ENCODE data around the gene S1PR4.
"Not testable (repeated sequence)": the region's sequence is repeated elsewhere in the genome, so short reads cannot be mapped to it uniquely, and the experiment has no call there.

S1PR4 gene

DNA sequence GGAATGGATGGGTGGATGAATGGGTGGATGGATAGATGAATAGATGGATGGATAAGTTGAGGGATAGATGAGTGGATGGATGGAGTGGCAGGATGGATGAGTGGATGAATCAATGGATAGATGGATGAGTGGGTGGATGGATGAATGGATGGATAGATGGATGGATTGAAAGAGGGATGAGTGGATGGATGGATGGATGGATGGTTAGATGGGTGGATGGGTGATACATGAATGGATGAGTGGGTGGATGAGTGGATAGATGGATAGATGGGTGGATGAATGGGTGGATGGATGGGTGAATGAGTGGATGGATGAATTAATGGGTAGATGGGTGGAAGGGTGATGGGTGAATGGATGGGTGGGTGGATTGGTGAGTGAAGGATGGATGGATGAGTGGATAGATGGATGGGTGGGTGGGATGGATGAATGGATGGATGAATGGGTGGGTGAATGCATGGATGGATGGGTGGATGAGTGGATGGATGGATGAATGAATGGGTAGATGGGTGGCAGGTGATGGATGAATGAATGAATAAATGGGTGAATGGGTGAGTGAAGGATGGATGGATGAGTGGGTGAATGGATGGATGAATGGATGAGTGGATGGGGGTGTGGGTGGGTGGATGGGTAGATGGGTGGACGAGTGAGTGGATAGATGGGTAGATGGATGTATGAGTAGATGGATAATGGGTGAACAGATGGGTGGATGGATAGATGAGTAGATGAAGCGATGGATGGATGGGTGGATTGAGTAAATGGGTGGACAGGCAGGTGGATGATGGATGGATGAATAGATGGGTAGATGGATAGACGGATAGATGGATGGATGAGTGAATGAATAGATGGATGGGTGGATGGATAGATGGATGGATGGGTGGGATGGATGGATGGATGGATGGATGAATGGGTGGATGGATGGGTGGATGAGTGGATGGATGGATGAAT lies 25.0 kb upstream of the S1PR4 start:
- DNase-seq (ENCODE audit: low read depth): no peak

GRCh38 chr19:3154447-3154846 lies 24.1 kb upstream of the S1PR4 start:
- DNase-seq (ENCODE audit: low read depth): not testable (repeated sequence)

GRCh38 chr19:3154957-3155736 lies 23.4 kb upstream of the S1PR4 start:
- DNase-seq (ENCODE audit: low read depth): peak; percentile 100

DNA sequence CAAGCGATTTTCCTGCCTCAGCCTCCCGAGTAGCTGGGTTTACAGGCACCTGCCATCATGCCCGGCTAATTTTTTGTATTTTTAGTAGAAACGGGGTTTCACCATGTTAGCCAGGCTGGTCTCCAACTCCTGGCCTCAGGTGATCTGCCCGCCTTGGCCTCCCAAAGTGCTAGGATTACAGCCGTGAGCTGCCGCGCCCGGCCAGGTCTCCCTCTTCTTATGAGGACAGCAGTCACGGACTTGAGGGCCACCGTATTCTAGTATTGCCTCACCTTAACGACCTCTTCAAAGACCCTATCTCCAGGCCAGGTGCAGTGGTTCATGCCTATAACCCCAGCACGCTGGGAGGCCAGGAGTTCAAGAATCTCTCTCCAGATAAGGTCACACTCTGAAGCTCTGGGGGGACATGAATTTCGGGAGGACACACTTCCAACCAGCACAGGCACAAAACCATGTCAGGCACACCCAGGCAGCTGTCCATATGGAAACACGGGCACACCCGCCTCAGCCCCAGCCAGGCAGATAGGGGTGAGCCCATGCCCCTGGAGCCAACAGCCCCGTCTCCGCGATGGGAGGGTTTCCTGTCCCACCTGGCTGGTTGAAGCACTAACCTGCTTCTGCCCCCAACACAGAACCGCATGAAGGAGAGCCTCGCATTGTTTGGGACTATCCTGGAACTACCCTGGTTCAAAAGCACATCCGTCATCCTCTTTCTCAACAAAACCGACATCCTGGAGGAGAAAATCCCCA lies 21.3 kb upstream of the S1PR4 start:
- DNase-seq (ENCODE audit: low read depth): no peak

- DNase-seq (ENCODE audit: low read depth): no peak
Observed at GRCh38 chr19:3159565-3159964, 19.0 kb upstream of the S1PR4 start.

GRCh38 chr19:3160219-3160618 lies 18.4 kb upstream of the S1PR4 start:
- no peak for DNase-seq (ENCODE audit: low read depth)

DNA sequence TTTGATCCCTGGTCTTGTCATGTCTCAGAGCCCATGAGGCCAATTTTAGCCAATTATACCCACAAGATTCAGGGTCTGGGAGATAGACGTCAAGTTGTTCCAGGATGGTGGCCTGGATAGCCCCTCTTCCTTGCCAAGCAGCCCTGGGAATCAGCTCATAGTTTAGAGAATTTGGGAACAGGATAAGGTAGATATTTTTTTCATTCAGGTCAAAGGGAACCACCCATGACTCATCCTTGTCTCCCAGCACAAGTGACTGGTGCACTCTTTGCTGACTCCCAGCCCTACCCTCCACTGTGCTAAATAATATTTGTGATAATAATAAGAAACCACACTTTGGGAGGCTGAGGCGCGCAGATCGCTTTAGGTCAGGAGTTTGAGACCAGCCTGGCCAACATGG lies 17.1 kb upstream of the S1PR4 start:
- peak; percentile 40 for DNase-seq (ENCODE audit: low read depth)

GRCh38 chr19:3162418-3163229 lies 15.9 kb upstream of the S1PR4 start:
- DNase-seq (ENCODE audit: low read depth): no peak

DNA sequence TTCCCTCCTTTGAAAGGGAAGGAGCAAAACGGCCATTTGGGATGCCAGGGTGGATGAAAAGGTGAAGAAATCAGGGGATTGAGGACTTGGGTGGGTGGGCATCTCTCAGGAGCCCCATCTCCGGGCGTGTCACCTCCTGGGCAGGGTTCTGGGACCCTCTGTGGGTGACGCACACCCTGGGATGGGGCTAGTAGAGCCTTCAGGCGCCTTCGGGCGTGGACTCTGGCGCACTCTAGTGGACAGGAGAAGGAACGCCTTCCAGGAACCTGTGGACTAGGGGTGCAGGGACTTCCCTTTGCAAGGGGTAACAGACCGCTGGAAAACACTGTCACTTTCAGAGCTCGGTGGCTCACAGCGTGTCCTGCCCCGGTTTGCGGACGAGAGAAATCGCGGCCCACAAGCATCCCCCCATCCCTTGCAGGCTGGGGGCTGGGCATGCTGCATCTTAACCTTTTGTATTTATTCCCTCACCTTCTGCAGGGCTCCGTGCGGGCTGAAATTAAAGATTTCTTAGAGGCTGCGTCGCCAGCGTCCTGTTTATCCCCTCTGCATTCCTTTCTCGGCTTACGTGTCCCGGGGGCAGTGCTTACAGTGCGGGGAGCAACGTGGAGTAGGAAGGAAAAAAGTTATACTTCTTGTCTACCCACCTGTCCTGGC lies 15.2 kb upstream of the S1PR4 start:
- peak; percentile 44 for DNase-seq (ENCODE audit: low read depth)

GRCh38 chr19:3163943-3164342 lies 14.6 kb upstream of the S1PR4 start:
- DNase-seq (ENCODE audit: low read depth): no peak

- no peak for DNase-seq (ENCODE audit: low read depth)
Observed at GRCh38 chr19:3167533-3168272, 10.9 kb upstream of the S1PR4 start.

- DNase-seq (ENCODE audit: low read depth): no peak
Observed at GRCh38 chr19:3171894-3172672, 6.5 kb upstream of the S1PR4 start.

- not testable (repeated sequence) for DNase-seq (ENCODE audit: low read depth)
Observed at GRCh38 chr19:3172673-3173000, 5.9 kb upstream of the S1PR4 start.

DNA sequence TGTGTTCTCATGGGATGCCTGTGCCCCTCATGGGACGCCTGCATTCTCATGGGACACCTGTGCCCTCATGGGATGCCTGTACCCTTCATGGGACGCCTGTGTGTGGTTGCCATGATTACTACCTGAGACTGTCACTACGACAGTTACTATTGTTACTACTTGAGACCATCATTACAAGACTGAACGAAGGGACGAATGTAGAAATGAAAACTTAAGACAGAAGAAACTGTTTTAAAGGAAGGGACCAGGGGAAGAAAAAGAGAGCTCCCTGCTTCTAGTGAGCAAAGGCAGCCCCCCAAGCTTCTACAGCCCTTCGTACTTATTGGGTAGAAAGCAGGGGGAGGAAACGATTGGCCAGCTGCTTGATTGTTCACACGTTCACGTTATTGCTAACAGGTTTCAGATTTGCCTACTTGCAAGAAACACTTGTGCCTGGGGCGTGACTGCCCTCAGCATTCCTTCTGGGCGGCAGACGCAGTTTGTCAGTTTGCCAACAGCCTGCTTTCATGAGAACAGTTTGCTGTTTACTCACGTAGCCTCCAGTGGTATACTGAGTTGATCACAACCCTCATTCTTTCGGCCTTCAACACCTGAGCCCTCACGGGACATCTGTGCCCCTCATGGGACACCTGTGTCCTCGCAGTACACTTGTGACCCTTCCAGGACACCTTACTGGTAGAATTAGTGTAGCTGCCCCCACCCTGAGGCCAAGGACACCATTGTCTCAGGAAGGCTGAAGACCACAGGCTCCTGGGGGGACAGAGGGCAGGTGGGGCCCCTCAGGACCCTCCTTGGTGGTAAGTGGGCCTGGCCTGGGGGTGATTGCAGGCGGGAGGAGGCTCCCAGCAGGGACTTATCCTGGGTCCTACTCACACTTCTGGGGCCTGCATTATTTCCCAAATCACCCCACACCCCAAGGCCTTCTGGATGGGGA lies 2.5 kb upstream of the S1PR4 start:
- DNase-seq (ENCODE audit: low read depth): peak; percentile 71

DNA sequence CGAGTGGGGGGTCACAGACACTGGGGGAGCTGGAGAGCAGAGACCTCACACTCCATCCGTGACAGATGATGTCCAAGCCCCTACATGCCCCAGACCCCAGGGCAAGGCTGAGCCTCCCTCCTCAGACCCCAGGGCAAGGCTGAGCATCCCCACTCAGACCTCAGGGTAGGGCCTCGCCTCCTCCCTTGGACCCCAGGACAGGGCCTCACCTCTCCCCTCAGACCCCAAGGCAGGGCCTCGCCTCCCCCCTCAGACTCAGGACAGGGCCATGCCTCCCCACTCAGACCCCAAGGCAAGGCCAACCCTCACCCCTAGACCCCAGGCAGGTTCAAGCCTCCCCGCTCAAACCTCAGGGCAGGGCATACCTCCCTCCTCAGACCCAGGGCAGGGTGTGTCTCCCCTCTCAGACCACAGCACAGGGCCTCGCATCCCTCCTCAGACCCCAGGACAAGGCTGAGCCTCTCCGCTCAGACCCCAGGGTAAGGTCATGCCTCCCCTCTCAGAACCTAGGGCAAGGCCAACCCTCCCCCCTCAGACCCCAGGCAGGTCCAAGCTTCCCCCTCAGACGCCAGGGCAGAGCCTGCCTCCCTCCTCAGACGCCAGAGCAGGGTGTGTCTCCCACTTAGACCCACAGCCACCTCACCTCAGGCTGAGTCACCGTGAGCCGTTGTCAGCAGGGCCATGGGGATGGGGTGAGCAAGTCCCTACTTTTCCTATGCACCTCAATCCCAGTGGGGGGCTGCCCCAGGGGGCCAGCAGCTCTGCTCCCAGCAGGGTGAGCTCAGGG lies 1.7 kb upstream of the S1PR4 start:
- peak; percentile 59 for DNase-seq (ENCODE audit: low read depth)

DNA sequence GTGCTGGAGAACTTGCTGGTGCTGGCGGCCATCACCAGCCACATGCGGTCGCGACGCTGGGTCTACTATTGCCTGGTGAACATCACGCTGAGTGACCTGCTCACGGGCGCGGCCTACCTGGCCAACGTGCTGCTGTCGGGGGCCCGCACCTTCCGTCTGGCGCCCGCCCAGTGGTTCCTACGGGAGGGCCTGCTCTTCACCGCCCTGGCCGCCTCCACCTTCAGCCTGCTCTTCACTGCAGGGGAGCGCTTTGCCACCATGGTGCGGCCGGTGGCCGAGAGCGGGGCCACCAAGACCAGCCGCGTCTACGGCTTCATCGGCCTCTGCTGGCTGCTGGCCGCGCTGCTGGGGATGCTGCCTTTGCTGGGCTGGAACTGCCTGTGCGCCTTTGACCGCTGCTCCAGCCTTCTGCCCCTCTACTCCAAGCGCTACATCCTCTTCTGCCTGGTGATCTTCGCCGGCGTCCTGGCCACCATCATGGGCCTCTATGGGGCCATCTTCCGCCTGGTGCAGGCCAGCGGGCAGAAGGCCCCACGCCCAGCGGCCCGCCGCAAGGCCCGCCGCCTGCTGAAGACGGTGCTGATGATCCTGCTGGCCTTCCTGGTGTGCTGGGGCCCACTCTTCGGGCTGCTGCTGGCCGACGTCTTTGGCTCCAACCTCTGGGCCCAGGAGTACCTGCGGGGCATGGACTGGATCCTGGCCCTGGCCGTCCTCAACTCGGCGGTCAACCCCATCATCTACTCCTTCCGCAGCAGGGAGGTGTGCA lies 587 bp downstream of the S1PR4 start:
- DNase-seq (ENCODE audit: low read depth): no peak

GRCh38 chr19:3179739-3180293 lies 1.2 kb downstream of the S1PR4 start:
- DNase-seq (ENCODE audit: low read depth): no peak

Data from iris pigment epithelial cell (primary cell).